Osteocyte (in vitro differentiated cells): ENCODE results near the gene BAIAP3. TPM values are rescaled to one million over a fixed set of nuclear protein-coding genes. Genes with fewer than 3 reads are reported as not detected.

ENCODE experiments used
- DNase-seq: peaks from one replicate; pipeline ENCODE4 v3.0.0; 2021; ENCODE audit warnings: mixed read lengths; ENCODE audit not compliant: unreplicated experiment; ENCODE audit errors: extremely low spot score
- H3K27ac Mint-ChIP-seq: one replicate; pipeline ENCODE4 v1.8.0; 2021; ENCODE audit warnings: mild to moderate bottlenecking, mixed read lengths; ENCODE audit not compliant: unreplicated experiment
- H3K27me3 Mint-ChIP-seq: one replicate; pipeline ENCODE4 v1.8.0; 2021; ENCODE audit warnings: mixed read lengths; ENCODE audit not compliant: unreplicated experiment
- H3K36me3 Mint-ChIP-seq: one replicate; pipeline ENCODE4 v1.8.0; 2021; ENCODE audit warnings: mixed read lengths; ENCODE audit not compliant: unreplicated experiment
- H3K4me1 Mint-ChIP-seq: one replicate; pipeline ENCODE4 v1.8.0; 2021; ENCODE audit warnings: mixed read lengths; ENCODE audit not compliant: unreplicated experiment
- H3K4me3 Mint-ChIP-seq: one replicate; pipeline ENCODE4 v1.8.0; 2021; ENCODE audit warnings: mild to moderate bottlenecking, moderate library complexity, mixed read lengths; ENCODE audit not compliant: unreplicated experiment
- H3K9me3 Mint-ChIP-seq: one replicate; pipeline ENCODE4 v1.8.0; 2021; ENCODE audit warnings: mixed read lengths; ENCODE audit not compliant: unreplicated experiment
- total RNA-seq: library from RNA; stranded (reverse); gene quantifications from 2 replicates; pipeline ENCODE4 v1.2.1, GENCODE V29; 2021
- TF ChIP-seq, protein P1 (sequence below): fragments of 200-600 bp; sonication (generic); IDR thresholded peaks from 2 replicates; pipeline ENCODE4 v1.5.0; 2021; ENCODE audit warnings: antibody characterized with exemption, mild to moderate bottlenecking, moderate library complexity

Gene BAIAP3
- total RNA-seq, 1 donor from 2014 or later = 0.48 TPM

DNA sequence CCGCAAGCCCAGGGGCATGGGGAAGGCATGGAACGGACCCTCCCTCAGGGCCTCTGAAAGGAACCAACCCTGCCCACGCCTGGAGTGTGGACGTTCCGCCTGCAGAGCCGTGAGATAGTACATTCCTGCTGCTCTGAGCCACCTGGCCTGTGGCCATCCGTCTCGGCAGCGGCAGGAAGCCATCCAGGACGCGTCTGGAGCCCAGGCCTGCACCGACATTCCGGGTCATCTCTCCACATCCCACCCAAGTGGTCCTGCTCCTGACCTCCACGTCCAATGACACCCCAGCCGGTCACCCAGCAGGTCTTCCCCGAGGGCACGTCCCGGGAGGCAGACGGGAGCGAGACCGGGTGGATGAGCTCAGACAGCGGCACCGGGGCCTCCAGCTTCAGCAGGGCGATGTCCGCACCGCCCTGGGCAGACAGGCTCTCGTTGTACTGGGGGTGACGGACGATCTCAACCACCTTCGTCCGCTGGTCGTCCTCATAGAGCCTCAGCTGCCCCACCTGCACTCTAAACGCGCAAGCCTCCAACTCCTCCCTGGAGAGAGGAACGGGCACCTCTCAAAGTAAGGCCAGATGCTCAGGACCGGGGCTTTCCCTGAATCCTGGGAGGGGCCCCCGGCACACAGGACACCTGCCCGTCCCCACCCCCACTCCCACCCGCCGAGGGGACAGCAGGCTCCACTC is 45.3 kb upstream of the BAIAP3 start:
- no peaks in the 10 kb centered on the region for H3K36me3 Mint-ChIP-seq
- H3K27me3 Mint-ChIP-seq = peaks cover 36% of the 10 kb centered on the region
- no peak overlapping the region for H3K27ac Mint-ChIP-seq
- H3K4me1 Mint-ChIP-seq = peaks cover 3% of the 10 kb centered on the region
- no peaks in the 10 kb centered on the region for H3K9me3 Mint-ChIP-seq
- TF ChIP-seq, protein P1, sequence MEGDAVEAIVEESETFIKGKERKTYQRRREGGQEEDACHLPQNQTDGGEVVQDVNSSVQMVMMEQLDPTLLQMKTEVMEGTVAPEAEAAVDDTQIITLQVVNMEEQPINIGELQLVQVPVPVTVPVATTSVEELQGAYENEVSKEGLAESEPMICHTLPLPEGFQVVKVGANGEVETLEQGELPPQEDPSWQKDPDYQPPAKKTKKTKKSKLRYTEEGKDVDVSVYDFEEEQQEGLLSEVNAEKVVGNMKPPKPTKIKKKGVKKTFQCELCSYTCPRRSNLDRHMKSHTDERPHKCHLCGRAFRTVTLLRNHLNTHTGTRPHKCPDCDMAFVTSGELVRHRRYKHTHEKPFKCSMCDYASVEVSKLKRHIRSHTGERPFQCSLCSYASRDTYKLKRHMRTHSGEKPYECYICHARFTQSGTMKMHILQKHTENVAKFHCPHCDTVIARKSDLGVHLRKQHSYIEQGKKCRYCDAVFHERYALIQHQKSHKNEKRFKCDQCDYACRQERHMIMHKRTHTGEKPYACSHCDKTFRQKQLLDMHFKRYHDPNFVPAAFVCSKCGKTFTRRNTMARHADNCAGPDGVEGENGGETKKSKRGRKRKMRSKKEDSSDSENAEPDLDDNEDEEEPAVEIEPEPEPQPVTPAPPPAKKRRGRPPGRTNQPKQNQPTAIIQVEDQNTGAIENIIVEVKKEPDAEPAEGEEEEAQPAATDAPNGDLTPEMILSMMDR = no peak
- DNase-seq = no peak
- no peak overlapping the region for H3K4me3 Mint-ChIP-seq

DNA sequence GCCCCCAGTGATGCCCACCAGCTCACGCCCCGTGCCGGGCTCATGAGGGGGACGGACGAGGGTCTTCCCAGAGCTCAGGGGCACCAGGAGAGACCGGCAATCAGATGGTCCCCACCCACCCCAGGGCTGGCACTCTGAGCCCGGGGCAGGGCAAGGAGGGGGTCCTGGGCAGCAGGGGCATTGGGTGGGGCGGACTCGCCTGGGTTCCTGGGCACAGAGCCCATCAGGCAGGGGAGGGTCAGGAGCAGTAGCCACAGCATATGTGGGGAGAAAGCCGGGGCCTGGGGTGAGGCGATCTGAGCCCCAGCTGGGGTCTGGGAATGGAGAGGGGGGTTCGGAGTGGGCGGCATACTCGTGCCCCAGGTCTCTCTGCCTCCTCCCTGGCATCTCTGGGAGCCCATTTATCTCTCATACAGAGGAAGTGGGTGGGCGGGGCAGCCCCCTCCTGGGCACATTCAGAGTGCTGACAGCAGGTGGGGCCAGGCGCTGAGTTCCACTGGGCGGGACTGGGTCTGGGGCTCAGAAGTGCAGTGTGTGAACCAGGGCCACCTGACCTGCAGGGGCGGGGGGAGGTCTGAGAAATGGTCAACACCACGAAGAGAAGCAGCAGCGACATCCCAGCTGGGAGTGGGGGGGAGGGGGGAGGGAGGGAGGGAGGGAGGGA is 44.5 kb upstream of the BAIAP3 start:
- H3K4me1 Mint-ChIP-seq = no peaks in the 10 kb centered on the region
- H3K4me3 Mint-ChIP-seq = no peak overlapping the region
- H3K27me3 Mint-ChIP-seq = peaks cover 35% of the 10 kb centered on the region
- H3K27ac Mint-ChIP-seq = no peak overlapping the region
- DNase-seq = no peak
- TF ChIP-seq, protein P1 = no peak
- no peaks in the 10 kb centered on the region for H3K9me3 Mint-ChIP-seq
- no peaks in the 10 kb centered on the region for H3K36me3 Mint-ChIP-seq

DNA sequence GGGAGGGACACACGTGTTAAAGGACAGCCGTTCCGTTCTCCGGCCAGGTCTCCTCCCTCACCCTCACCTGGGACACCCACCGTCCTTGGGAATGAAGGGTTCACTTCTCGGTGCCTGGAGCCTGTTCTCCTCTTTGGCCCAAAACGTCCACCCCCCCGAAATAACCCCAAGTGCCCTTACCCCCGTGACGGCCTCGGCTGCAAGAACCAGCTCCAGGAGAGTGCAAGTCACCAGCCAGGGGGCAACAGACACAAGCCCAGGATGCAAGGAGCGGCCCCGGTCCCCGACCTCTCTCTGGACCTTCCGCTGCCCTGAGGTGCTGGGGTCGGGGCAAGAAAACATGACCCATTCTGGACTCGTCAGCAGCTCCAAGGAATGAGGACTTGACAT is 44.0 kb upstream of the BAIAP3 start:
- peaks cover 41% of the 10 kb centered on the region for H3K27me3 Mint-ChIP-seq
- H3K27ac Mint-ChIP-seq = no peak overlapping the region
- no peaks in the 10 kb centered on the region for H3K9me3 Mint-ChIP-seq
- DNase-seq = no peak
- TF ChIP-seq, protein P1 = no peak
- no peak overlapping the region for H3K4me3 Mint-ChIP-seq
- no peaks in the 10 kb centered on the region for H3K4me1 Mint-ChIP-seq
- no peaks in the 10 kb centered on the region for H3K36me3 Mint-ChIP-seq

DNA sequence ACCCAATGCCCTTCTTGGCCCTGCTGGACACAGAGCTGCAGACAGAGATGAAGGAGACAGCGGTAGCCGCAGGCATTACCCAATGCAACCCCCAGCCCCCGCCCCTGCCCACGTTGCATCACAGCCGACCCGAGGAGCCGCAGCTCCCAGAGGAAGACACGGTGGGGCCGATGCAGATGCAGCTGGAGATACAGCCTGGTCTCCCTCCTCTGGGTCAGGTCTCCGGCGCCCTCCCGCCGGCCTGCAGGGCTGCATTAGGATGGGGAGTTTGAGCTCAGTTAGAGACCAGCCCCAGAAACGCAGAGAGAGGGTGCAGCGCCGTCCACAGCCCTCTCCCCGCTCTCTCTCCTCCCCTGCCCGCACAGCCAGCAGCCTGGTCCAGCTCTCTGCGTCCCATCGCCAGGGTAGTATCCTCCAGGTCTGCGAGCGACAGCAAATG is 43.4 kb upstream of the BAIAP3 start:
- no peaks in the 10 kb centered on the region for H3K4me1 Mint-ChIP-seq
- no peaks in the 10 kb centered on the region for H3K9me3 Mint-ChIP-seq
- no peak for DNase-seq
- TF ChIP-seq, protein P1 = no peak
- H3K27ac Mint-ChIP-seq = no peak overlapping the region
- no peaks in the 10 kb centered on the region for H3K36me3 Mint-ChIP-seq
- no peak overlapping the region for H3K4me3 Mint-ChIP-seq
- H3K27me3 Mint-ChIP-seq = peaks cover 42% of the 10 kb centered on the region

DNA sequence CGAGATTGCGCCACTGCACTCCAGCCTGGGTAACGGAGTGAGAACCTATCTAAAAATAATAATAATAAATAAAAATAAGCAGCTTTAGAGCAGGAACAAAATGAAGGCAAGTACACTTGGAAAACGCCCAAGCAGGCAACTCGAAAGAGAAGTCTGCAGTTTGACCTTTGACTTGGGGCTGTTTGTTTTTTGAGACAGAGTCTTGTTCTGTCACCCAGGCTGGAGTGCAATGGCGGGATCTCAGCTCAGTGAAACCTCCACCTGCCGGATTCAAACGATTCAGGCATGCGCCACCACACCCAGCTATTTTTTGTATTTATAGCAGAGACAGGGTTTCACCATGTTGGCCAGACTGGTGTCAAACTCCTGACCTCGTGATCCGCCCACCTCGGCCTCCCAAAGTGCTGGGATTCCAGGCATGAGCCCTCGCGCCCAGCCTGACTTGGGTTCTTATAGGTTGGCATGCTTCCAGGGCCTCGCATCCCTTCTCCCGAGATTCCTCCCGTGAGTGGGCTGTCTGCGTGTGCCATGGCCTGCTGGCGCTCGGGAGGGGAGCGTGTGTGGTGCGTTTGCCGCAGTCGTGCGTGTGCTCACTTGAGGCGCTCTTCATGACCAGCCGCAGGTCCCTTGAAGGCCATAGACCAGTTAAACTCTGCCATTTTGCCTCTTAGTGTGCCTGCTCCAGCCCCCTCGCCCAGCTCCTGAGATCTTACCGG is 42.4 kb upstream of the BAIAP3 start:
- DNase-seq = no peak
- TF ChIP-seq, protein P1 = no peak

More for the DNA sequence above, 42.4 kb upstream of the BAIAP3 start:
- Mint-ChIP-seq H3K36me3 (no peaks in the 10 kb centered on the region), H3K4me3 (no peak overlapping the region), H3K27ac (no peak overlapping the region), H3K4me1 (no peaks in the 10 kb centered on the region), H3K9me3 (no peaks in the 10 kb centered on the region), H3K27me3 (peaks cover 43% of the 10 kb centered on the region)
